Thoracic aorta (tissue), 2 donors: ENCODE data around the gene C2orf69. TPM values are rescaled to one million over a fixed set of nuclear protein-coding genes. Genes with fewer than 3 reads are reported as not detected.

Experiments
- ATAC-seq: fragments of 150-250 bp; one replicate; pipeline ENCODE4 v1.8.0; 2017; ENCODE audit warnings: low read depth; ENCODE audit not compliant: insufficient number of reproducible peaks, low FRiP score
- DNase-seq: peaks from one replicate; pipeline ENCODE4 v3.0.0-alpha.2; 2020; ENCODE audit warnings: low spot score
- H3K27ac ChIP-seq, 2 donors: fragments of 200-600 bp; sonication (generic); 1 replicate in 1 of 2; 2 replicates in 1 of 2; pipeline ENCODE4 v1.5.1; 2016; ENCODE audit warnings: mild to moderate bottlenecking in 2 of 2, moderate library complexity in 2 of 2
- H3K27me3 ChIP-seq: fragments of 200-600 bp; sonication (generic); replicated peaks from 2 replicates; pipeline ENCODE4 v1.6.0; 2016; ENCODE audit warnings: mild to moderate bottlenecking; ENCODE audit not compliant: insufficient read depth
- H3K36me3 ChIP-seq: fragments of 200-600 bp; sonication (generic); one replicate; pipeline ENCODE4 v1.5.1; 2016
- H3K4me1 ChIP-seq, 2 donors: fragments of 200-600 bp; sonication (generic); 1 replicate in 1 of 2; 2 replicates in 1 of 2; pipeline versions ENCODE4 v1.5.1 to v1.6.0; 2016; ENCODE audit warnings: low read depth in 2 of 2, mild to moderate bottlenecking in 1 of 2; ENCODE audit not compliant: control insufficient read depth in 1 of 2
- H3K4me3 ChIP-seq: fragments of 200-600 bp; sonication (generic); 2 replicates; pipeline ENCODE4 v1.5.1; 2016; ENCODE audit warnings: mild to moderate bottlenecking
- H3K9me3 ChIP-seq: fragments of 200-600 bp; sonication (generic); 2 replicates; pipeline ENCODE4 v1.5.1; 2016
- total RNA-seq, 2 donors: library from RNA; depleted of rRNA; stranded (reverse); fragments of >200 nt; gene quantifications; one replicate each; pipeline versions ENCODE4 v1.1.0 to v1.2.3, GENCODE V29; 2016
- TF ChIP-seq, protein P1 (sequence below): fragments of 200-600 bp; sonication (generic); IDR thresholded peaks from one replicate; pipeline ENCODE4 v1.5.1; 2019; ENCODE audit warnings: antibody characterized with exemption

Gene C2orf69
- total RNA-seq, 2 donors from 2014 or later = 10.8 to 16.7 TPM

DNA sequence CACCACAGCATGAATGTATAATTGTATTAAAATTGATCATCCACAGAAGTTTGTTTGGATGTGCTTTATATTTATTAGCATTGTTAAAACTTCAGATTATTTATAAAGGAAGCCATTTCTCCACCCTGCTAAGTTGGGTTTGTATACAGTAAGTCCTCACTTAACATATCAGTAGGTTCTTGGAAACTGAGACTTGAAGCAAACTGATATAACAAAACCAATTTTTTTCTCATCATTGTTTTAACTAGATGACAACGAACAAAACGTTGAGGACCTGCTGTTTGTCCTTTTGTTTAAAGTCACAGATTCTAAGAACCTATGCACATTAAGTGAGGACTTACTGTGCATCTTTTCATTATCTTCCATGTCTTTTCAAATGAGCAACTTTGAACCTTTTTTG, 17.1 kb downstream of the C2orf69 start:
- no peak for DNase-seq
- no peak for ATAC-seq
- Histone ChIP-seq H3K4me1 (no peaks in the 10 kb centered on the region), H3K27ac (no peak overlapping the region), H3K27me3 (no peaks in the 10 kb centered on the region), H3K9me3 (no peaks in the 10 kb centered on the region), H3K4me3 (no peak overlapping the region), H3K36me3 (peaks cover 11% of the 10 kb centered on the region)
- TF ChIP-seq, protein P1, sequence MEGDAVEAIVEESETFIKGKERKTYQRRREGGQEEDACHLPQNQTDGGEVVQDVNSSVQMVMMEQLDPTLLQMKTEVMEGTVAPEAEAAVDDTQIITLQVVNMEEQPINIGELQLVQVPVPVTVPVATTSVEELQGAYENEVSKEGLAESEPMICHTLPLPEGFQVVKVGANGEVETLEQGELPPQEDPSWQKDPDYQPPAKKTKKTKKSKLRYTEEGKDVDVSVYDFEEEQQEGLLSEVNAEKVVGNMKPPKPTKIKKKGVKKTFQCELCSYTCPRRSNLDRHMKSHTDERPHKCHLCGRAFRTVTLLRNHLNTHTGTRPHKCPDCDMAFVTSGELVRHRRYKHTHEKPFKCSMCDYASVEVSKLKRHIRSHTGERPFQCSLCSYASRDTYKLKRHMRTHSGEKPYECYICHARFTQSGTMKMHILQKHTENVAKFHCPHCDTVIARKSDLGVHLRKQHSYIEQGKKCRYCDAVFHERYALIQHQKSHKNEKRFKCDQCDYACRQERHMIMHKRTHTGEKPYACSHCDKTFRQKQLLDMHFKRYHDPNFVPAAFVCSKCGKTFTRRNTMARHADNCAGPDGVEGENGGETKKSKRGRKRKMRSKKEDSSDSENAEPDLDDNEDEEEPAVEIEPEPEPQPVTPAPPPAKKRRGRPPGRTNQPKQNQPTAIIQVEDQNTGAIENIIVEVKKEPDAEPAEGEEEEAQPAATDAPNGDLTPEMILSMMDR = no peak

GRCh38 chr2:199928626-199929025, 17.5 kb downstream of the C2orf69 start:
- H3K36me3 ChIP-seq = peaks cover 11% of the 10 kb centered on the region
- H3K9me3 ChIP-seq = no peaks in the 10 kb centered on the region
- H3K4me1 ChIP-seq = no peaks in the 10 kb centered on the region
- TF ChIP-seq, protein P1 = no peak
- no peaks in the 10 kb centered on the region for H3K27me3 ChIP-seq
- no peak overlapping the region for H3K4me3 ChIP-seq
- ATAC-seq = no peak
- no peak overlapping the region for H3K27ac ChIP-seq
- no peak for DNase-seq

- ATAC-seq (no peak), DNase-seq (no peak)
- no peaks in the 10 kb centered on the region for H3K27me3 ChIP-seq
- no peaks in the 10 kb centered on the region for H3K9me3 ChIP-seq
- no peak overlapping the region for H3K27ac ChIP-seq
- H3K4me1 ChIP-seq = no peaks in the 10 kb centered on the region
- H3K36me3 ChIP-seq = peaks cover 11% of the 10 kb centered on the region
- no peak overlapping the region for H3K4me3 ChIP-seq
- TF ChIP-seq, protein P1 = no peak
Observed at GRCh38 chr2:199929262-199929661, 18.2 kb downstream of the C2orf69 start.

GRCh38 chr2:199932312-199932855, 21.3 kb downstream of the C2orf69 start:
- Histone ChIP-seq H3K9me3 (no peaks in the 10 kb centered on the region), H3K4me3 (no peak overlapping the region), H3K4me1 (no peaks in the 10 kb centered on the region), H3K27me3 (no peaks in the 10 kb centered on the region), H3K36me3 (peaks cover 11% of the 10 kb centered on the region), H3K27ac (no peak overlapping the region)
- ATAC-seq (no peak), DNase-seq (no peak)
- TF ChIP-seq, protein P1 = no peak

DNA sequence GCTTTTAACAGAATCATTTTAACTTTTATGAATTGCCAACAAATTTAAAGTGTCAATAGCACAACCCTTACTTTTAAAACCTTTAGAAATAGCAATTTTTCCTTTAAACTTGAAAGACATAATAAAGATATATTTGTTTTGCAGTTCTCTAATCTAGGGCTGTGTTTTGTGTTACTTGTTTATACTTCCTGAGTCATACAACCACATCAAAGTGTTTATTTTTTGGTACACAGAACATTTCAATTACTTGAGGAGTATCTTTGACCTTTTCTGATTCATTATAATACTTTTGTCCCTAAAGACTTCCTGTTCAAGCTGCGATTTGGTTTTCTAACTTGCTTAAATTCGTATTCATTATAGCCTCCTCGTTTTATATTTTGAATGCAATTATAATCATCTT, 22.4 kb downstream of the C2orf69 start:
- no peaks in the 10 kb centered on the region for H3K9me3 ChIP-seq
- DNase-seq (no peak), ATAC-seq (no peak)
- no peaks in the 10 kb centered on the region for H3K4me1 ChIP-seq
- H3K4me3 ChIP-seq = no peak overlapping the region
- peaks cover 13% of the 10 kb centered on the region for H3K36me3 ChIP-seq
- H3K27ac ChIP-seq = no peak overlapping the region
- TF ChIP-seq, protein P1 = no peak
- no peaks in the 10 kb centered on the region for H3K27me3 ChIP-seq
